Esophagus squamous epithelium (tissue), 5 donors: ENCODE results near the gene CIITA. TPM values are rescaled to one million over a fixed set of nuclear protein-coding genes. Genes with fewer than 3 reads are reported as not detected.

Source experiments
- DNase-seq: peaks from one replicate; lab custom pipeline; 2025; lab: John Stamatoyannopoulos, UW
- H3K27ac ChIP-seq, 4 donors: fragments of 200-600 bp; sonication (generic); one replicate each; pipeline ENCODE4 v1.5.1; 2016 to 2019; ENCODE audit warnings: mild to moderate bottlenecking in 1 of 4
- H3K27me3 ChIP-seq, 4 donors: fragments of 200-600 bp; sonication (generic); 1 replicate in 3 of 4; 2 replicates in 1 of 4; pipeline versions ENCODE4 v1.5.1 to v1.6.0; 2017 to 2021; ENCODE audit warnings: antibody characterized with exemption in 1 of 4
- H3K36me3 ChIP-seq, 3 donors: fragments of 200-600 bp; sonication (generic); one replicate each; pipeline ENCODE4 v1.5.1; 2016 to 2019
- H3K4me1 ChIP-seq, 3 donors: fragments of 200-600 bp; sonication (generic); one replicate each; pipeline ENCODE4 v1.5.1; 2017 to 2019
- H3K4me3 ChIP-seq, 4 donors: fragments of 200-600 bp; sonication (generic); 1 replicate in 3 of 4; 2 replicates in 1 of 4; pipeline ENCODE4 v1.5.1; 2016 to 2019; ENCODE audit warnings: mild to moderate bottlenecking in 2 of 4, moderate library complexity in 1 of 4
- H3K9me3 ChIP-seq, 3 donors: fragments of 200-600 bp; sonication (generic); one replicate each; pipeline ENCODE4 v1.5.1; 2016 to 2019
- CTCF ChIP-seq, 6 experiments: fragments of 450-650 bp in 4 of 6; fragments of 200-600 bp in 2 of 6; sonication (generic) in 2 of 6; IDR thresholded peaks; one replicate each; pipeline ENCODE4 v1.5.1; 2016 to 2019; ENCODE audit warnings: antibody characterized with exemption in 6 of 6, mild to moderate bottlenecking in 4 of 6, moderate library complexity in 4 of 6
- POLR2A ChIP-seq, 4 donors: fragments of 450-650 bp; IDR thresholded peaks; one replicate each; pipeline ENCODE4 v1.6.1; 2017; ENCODE audit warnings: antibody characterized with exemption in 4 of 4, mild to moderate bottlenecking in 4 of 4, moderate library complexity in 3 of 4
- WGBS, 2 donors: methylation state at CpG; one replicate each; pipeline ENCODE4 v1.1.5; 2018; 5-methylcytosine and 5-hydroxymethylcytosine counted together
- intact Hi-C: fragments of 100-400 bp; cut with DNase I; formaldehyde crosslinking; loops from one replicate; pipeline ENCODE4 v1.15.0; 2022
- total RNA-seq, 4 donors: library from RNA; depleted of rRNA; stranded (reverse); fragments of >200 nt; gene quantifications; one replicate each; pipeline ENCODE4 v1.1.0, GENCODE V29; 2016
- donor health status: DM: yes; HTN: yes; CAD: no.

CIITA gene
- total RNA-seq, 4 donors from 2014 or later, result 3.2 to 12.6 (median 5.7) TPM

DNA sequence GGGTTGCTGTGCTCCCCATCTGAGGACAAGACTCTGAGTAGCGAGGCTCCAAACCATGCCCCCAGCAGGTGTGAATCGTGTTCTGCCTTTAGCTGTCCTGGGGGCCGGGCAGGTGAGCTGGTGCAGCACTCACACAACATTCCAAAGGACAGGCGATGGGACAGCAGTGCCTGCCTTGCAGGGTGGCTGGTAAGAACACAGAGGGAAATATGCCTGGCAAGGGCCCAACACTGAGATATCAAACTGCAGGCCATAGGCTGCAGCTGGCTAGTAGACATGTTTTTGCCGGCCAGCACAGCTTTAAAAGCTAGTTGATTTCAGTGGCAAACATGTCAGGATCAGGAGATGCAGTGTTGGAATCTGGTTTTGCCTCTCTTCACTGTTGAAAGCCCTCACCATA, 91.0 kb downstream of the CIITA start:
- H3K27ac ChIP-seq, result no peak overlapping the region
- H3K9me3 ChIP-seq, result no peaks in the 10 kb centered on the region
- no peaks in the 10 kb centered on the region for H3K27me3 ChIP-seq
- WGBS, 2 donors, result 82% methylated on average over 4 of the region's 5 CpGs; no CpG with 5 or more reads in 1 of the 2 donors
- intact Hi-C loops, result loop anchor here (10.0 kb wide), 3 partner anchors 397 to 747 kb away; no protein-coding TSS in a partner anchor
- H3K4me3 ChIP-seq, result no peak overlapping the region
- H3K4me1 ChIP-seq, result peaks cover 6 to 30% (median 11%) of the 10 kb centered on the region in 3 donors
- TF ChIP-seq POLR2A (IDR thresholded peaks at IDR 0.05), result no peak
- no peak for TF ChIP-seq CTCF (IDR thresholded peaks at IDR 0.05)
- H3K36me3 ChIP-seq, result peaks cover 7 to 79% (median 10%) of the 10 kb centered on the region in 3 donors
- DNase-seq, result no peak

DNA sequence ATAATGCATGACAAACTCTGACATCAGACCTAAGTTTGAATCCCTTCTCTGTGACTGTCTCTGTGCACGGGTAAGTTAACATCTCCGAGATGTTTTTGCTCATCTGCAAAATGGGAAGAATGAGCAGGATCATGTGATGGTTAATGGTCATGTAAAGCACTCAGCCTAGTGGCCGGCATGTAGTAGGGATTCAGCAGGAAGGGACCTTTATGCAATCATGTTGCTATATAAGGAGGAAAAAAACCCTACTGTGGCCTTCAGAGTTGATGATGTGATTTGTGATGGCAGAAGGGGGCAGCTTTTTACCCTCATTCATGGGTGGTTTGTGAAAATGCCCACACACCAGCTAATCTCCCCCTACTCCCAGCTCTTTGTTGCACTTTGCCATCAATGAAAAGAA, 91.5 kb downstream of the CIITA start:
- intact Hi-C loops, result loop anchor here (10.0 kb wide), 3 partner anchors 396 to 746 kb away; no protein-coding TSS in a partner anchor
- H3K27me3 ChIP-seq, result no peaks in the 10 kb centered on the region
- H3K27ac ChIP-seq, result no peak overlapping the region
- H3K4me1 ChIP-seq, result peaks cover 6 to 30% (median 11%) of the 10 kb centered on the region in 3 donors
- no peak for DNase-seq
- peaks cover 2 to 79% (median 6%) of the 10 kb centered on the region in 3 donors for H3K36me3 ChIP-seq
- no peaks in the 10 kb centered on the region for H3K9me3 ChIP-seq
- WGBS, 2 donors, result 90 to 95% methylated on average over 3 of the region's 3 CpGs
- no peak overlapping the region for H3K4me3 ChIP-seq
- TF ChIP-seq CTCF (IDR thresholded peaks at IDR 0.05), result no peak
- no peak for TF ChIP-seq POLR2A (IDR thresholded peaks at IDR 0.05)

GRCh38 chr16:10969615-10970014, 92.6 kb downstream of the CIITA start:
- WGBS, 2 donors, result 60 to 62% methylated on average over 1 of the region's 1 CpG
- TF ChIP-seq POLR2A (IDR thresholded peaks at IDR 0.05) (no peak), CTCF (IDR thresholded peaks at IDR 0.05) (no peak)
- Histone ChIP-seq H3K4me3 (no peak overlapping the region), H3K9me3 (no peaks in the 10 kb centered on the region), H3K4me1 (peaks cover 3 to 19% (median 7%) of the 10 kb centered on the region in 3 donors), H3K27me3 (no peaks in the 10 kb centered on the region), H3K36me3 (peaks cover 0 to 85% (median 3%) of the 10 kb centered on the region in 3 donors), H3K27ac (no peak overlapping the region)
- DNase-seq, result no peak
- intact Hi-C loops, result loop anchor here (5.0 to 10.0 kb wide), 4 partner anchors 288 to 745 kb away; partner anchors contain the start of gene SOCS1

GRCh38 chr16:10970065-10970464, 93.1 kb downstream of the CIITA start:
- intact Hi-C loops, result loop anchor here (5.0 kb wide), 1 partner anchor 287 kb away; the partner anchor contains the start of gene SOCS1
- Histone ChIP-seq H3K27ac (no peak overlapping the region), H3K36me3 (peaks cover 0 to 86% (median 3%) of the 10 kb centered on the region in 3 donors), H3K27me3 (no peaks in the 10 kb centered on the region), H3K4me3 (no peak overlapping the region), H3K4me1 (peaks cover 3 to 19% (median 7%) of the 10 kb centered on the region in 3 donors), H3K9me3 (no peaks in the 10 kb centered on the region)
- TF ChIP-seq CTCF (IDR thresholded peaks at IDR 0.05), result no peak
- no peak for TF ChIP-seq POLR2A (IDR thresholded peaks at IDR 0.05)
- WGBS, 2 donors, result 81 to 94% methylated on average over 2 of the region's 2 CpGs
- no peak for DNase-seq

DNA sequence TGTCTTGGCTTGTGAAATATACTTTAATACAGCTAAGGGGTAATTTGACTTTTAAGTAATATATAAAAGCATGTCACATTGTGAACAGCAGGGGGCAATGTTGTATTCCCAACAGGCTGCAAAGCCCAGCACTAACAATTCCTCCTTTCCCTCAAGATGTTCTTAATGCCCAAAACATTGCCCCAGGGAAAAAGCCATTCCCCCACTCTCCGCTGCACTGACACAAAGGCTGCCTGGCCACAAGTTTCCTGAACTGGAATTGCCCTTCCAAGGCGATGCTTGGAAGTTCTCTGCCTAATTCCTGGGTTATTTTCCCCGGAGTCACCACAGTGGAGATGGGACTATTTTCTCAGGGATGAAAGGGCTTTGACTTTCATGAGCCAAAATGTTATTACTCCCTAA, 94.6 kb downstream of the CIITA start:
- peaks cover 0 to 84% (median 3%) of the 10 kb centered on the region in 3 donors for H3K36me3 ChIP-seq
- WGBS, 2 donors, result 33% methylated on average over 3 of the region's 3 CpGs; no CpG with 5 or more reads in 1 of the 2 donors
- TF ChIP-seq CTCF (IDR thresholded peaks at IDR 0.05) (peak; percentile 72 to 88 (median 78)), POLR2A (IDR thresholded peaks at IDR 0.05) (no peak)
- H3K27ac ChIP-seq, result peak overlapping the region in 3 of 4 donors; percentile 45 to 56 (median 51)
- peaks cover 3 to 19% (median 7%) of the 10 kb centered on the region in 3 donors for H3K4me1 ChIP-seq
- intact Hi-C loops, result loop anchor here (5.0 kb wide), 1 partner anchor 286 kb away; the partner anchor contains the start of gene SOCS1
- no peaks in the 10 kb centered on the region for H3K9me3 ChIP-seq
- no peak overlapping the region for H3K4me3 ChIP-seq
- no peaks in the 10 kb centered on the region for H3K27me3 ChIP-seq
- no peak for DNase-seq
